HAP-1 (cell line): Measurements from ENCODE around the gene PROP1.
"Not testable (repeated sequence)": the region's sequence is repeated elsewhere in the genome, so short reads cannot be mapped to it uniquely, and the experiment has no call there.

Source experiments
- DNase-seq, 2 experiments: peaks; one replicate each; pipeline ENCODE4 v3.0.0-alpha.2; 2016 to 2020; ENCODE audit warnings: low spot score in 2 of 2
- H3K27me3 ChIP-seq: fragments of 250-450 bp; sonication (Bioruptor Pico); 2 replicates; pipeline ENCODE4 v1.5.1; 2020; ENCODE audit warnings: low read depth, mild to moderate bottlenecking, moderate library complexity
- H3K36me3 ChIP-seq: fragments of 250-450 bp; sonication (Bioruptor Pico); replicated peaks from 2 replicates; pipeline ENCODE4 v1.5.1; 2020; ENCODE audit warnings: mild to moderate bottlenecking
- H3K4me1 ChIP-seq: fragments of 250-450 bp; sonication (Bioruptor Pico); 2 replicates; pipeline ENCODE4 v1.5.1; 2020; ENCODE audit warnings: mild to moderate bottlenecking
- H3K4me3 ChIP-seq: fragments of 250-450 bp; sonication (Bioruptor Pico); 2 replicates; pipeline ENCODE4 v1.5.1; 2020; ENCODE audit warnings: mild to moderate bottlenecking, moderate library complexity
- H3K9me3 ChIP-seq: fragments of 250-450 bp; sonication (Bioruptor Pico); 2 replicates; pipeline ENCODE4 v1.5.1; 2020; ENCODE audit warnings: mild to moderate bottlenecking, moderate library complexity
- in situ Hi-C: fragments of 300-500 bp; cut with MboI; formaldehyde crosslinking; loops from 3 replicates; pipeline ENCODE4 v1.14.3; 2020; ENCODE audit warnings: low sequenced_read_pairs, inconsistent platforms, mixed read lengths

The PROP1 gene

DNA sequence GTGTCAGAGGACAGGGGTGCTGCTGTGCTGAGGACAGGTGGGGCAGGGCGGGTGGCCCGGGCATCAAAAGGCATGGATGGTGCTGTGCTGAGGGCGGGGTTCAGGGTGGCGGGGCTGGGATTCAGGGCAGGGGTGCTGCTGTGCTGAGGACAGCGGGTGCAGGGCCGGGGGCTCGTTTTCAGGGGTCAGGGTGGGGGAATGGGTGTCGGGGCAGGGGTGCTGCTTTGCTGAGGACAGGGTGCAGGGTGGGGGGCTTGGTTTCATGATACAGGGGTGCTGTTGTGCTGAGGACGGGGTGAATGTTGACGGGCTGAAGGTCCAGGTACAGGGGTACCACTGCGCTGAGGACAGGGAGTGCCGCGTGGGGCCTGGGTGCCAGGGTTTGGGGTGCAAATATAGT lies 50.9 kb downstream of the PROP1 start:
- H3K4me3 ChIP-seq, H3K9me3 ChIP-seq, H3K4me1 ChIP-seq, DNase-seq, H3K27me3 ChIP-seq, H3K36me3 ChIP-seq, in situ Hi-C loops: not testable (repeated sequence)

DNA sequence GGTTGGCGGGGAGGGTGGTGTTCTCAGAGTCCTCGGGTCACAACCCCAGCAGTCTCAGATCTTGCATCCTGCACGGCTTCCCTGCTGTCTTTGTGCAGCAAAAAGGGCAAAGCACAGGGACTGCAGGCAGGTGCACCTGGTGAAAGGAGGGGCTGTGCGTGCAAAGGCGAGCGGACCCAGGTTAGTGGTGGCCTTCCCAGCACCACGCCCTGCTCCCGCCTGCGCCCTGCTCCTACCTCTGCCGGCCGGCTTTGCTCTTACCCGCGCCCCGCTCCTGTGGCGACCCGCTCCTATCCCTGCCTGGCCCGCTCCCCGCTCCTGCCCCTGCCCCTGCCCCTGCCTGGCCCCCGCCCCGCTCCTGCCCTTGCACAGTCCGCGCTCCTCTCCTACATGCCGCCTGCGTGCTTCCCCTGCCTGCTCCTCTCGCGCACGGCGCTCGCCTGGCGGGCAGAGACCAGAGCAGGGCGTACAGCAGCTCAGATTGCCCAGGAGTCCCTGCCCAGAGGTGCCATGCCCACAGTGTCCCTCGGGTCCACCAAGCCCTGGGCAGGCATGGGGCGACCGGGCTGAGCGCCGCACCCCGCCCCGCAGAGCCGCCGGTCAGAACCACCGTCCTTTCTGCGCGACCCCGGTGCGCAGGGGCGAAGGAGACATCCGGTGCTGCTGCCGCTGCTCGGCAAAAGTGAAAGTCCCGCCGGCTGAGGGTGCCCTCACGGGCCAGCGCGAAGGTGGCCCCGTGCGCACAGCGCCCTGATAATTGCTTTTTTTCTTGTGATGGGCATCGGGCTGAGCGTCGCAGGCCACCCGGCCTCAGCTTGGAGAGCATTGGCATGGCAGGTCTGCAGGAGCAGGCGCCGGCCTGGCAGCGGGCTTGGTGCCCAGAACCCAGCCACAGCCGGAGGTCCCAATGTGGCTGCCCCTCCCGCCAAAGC lies 52.0 kb downstream of the PROP1 start:
- H3K4me1 ChIP-seq, DNase-seq, H3K4me3 ChIP-seq, H3K36me3 ChIP-seq, in situ Hi-C loops, H3K9me3 ChIP-seq, H3K27me3 ChIP-seq: not testable (repeated sequence)

DNA sequence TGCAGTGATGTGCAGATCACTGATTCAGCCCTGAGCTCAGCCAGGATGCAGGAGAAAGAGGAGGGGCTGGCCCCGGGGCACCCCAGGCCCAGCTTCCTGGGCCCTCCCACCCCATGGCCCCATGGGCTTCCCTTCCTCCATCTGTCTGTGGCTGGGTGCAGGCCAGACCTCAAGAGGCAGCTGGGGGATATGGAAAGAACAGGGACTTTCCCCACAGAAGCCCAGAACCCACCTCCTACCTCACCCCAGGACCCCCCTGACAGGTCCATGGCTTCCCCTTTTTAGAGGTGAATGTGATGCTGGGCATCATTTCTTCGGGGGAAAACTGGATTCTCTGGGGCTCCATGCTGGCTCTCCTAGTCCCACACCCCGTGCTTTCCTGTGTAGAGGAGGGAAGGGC lies 53.1 kb downstream of the PROP1 start:
- H3K9me3 ChIP-seq, H3K27me3 ChIP-seq, H3K36me3 ChIP-seq: not testable (repeated sequence)

More for the DNA sequence above, 53.1 kb downstream of the PROP1 start:
- H3K4me3 ChIP-seq, H3K4me1 ChIP-seq, DNase-seq, in situ Hi-C loops: not testable (repeated sequence)
